Measurements from ENCODE around the gene PAFAH1B2. TPM values are rescaled to one million over a fixed set of nuclear protein-coding genes. Genes with fewer than 3 reads are reported as not detected.

PAFAH1B2 gene
- total and polyA plus RNA-seq, 10 of the 15 experiments (the other 5 are each of a cell fraction or from before 2014, with no cell fraction given) = 17.6 to 64.8 (median 47.6) TPM

DNA sequence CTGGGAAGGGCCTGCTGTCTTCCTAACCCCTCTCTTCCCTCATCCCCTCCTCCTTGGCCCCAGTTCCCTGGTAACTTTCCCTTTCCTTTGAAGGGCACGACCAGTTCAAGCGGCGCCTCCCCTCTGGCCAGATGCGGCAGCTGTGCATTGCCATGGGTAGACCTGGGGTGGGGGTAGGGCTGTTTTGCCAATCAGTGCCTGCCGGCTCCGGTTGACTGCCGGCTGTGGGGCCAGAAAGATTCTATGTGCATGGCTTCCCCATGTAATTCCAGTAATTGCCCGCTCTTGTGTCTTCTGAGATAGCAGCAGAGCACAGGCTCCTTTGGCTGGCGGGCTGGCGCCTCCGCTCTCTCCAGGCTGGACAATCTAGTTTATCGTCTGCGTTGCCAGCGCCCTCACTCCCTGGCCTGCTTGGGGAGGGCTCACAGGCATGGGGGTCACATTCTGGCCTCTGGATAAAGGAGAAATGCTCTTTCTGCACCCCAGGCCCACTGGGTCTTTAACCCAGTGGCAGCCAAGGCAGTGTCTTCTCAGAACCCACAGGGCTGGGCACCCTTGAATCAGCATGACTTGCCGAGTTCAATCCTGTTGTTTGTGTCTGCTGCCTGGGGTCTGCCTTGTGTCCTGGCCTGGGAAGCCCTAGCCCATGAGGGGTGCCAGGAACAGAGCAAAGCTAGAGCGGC is 43.9 kb downstream of the PAFAH1B2 start:
- DNase-seq (ENCODE audit: low read depth, low spot score) = no peak
- BruUV-seq (replicated peaks) = no TSS peak
- RAD21 ChIA-PET (ENCODE audit: unreplicated experiment) = interaction anchor here (2.1 kb wide), 1 partner anchor 8 kb away, joined by 6 read pairs; no protein-coding TSS in a partner anchor
- Histone ChIP-seq H3K4me3 (no peak overlapping the region), H3K36me3 (ENCODE audit: control insufficient read depth in 2 of 2, insufficient read depth in 2 of 2, low read length in 1 of 2) (peaks cover 6 to 7% of the 10 kb centered on the region in 2 experiments; a peak in 3 of 4 replicates), H3K79me2 (ENCODE audit: control insufficient read depth, insufficient read depth, low read length) (no peaks in the 10 kb centered on the region), H3K27me3 (replicated peaks in 1 of 2; ENCODE audit: control insufficient read depth in 2 of 2, insufficient read depth in 2 of 2, low read length in 1 of 2) (no peaks in the 10 kb centered on the region), H4K20me1 (ENCODE audit: control insufficient read depth, insufficient read depth) (no peaks in the 10 kb centered on the region), H2AFZ (ENCODE audit: control insufficient read depth, low read depth, low read length) (no peak overlapping the region), H3K27ac (ENCODE audit: control insufficient read depth, insufficient read depth) (no peak overlapping the region), H3K9me3 (replicated peaks; ENCODE audit: control insufficient read depth, insufficient read depth, low read length) (no peaks in the 10 kb centered on the region), H3K4me1 (ENCODE audit: control insufficient read depth, insufficient read depth, low read length) (peaks cover 36% of the 10 kb centered on the region), H3K9ac (ENCODE audit: control insufficient read depth, insufficient read depth, low read length) (no peak overlapping the region), H3K4me2 (ENCODE audit: control insufficient read depth, insufficient read depth) (no peak overlapping the region)
- ATAC-seq = no peak
- in situ Hi-C loops (cut with MboI) (no loop called here), intact Hi-C loops (cut with micrococcal nuclease; ENCODE audit: unreplicated experiment) (no loop called here)
- CTCF ChIA-PET = interaction anchor here (1.7 kb wide), 1 partner anchor 8 kb away, joined by 9 read pairs; no protein-coding TSS in a partner anchor
- no peak for FAIRE-seq
- SMC1A ChIA-PET (ENCODE audit: uncharacterized antibody, unreplicated experiment) = interaction anchor here (1.2 kb wide), 1 partner anchor 8 kb away, joined by 3 read pairs; no protein-coding TSS in a partner anchor
- no peak for TF ChIP-seq NRF1 (conservative IDR thresholded peaks at IDR 0.05; ENCODE audit: low read depth, low read length)
- no peak for TF ChIP-seq ASH2L (IDR thresholded peaks at IDR 0.05; ENCODE audit: borderline replicate concordance, low read depth)
- TF ChIP-seq NFIC (IDR thresholded peaks at IDR 0.05; ENCODE audit: low read depth, low read length) = no peak
- POLR2A ChIA-PET = interaction anchor here (3.3 kb wide), 1 partner anchor 9 kb away, joined by 14 read pairs; the partner anchor contains the start of gene SIDT2
- over 99% methylated on average over 15 of the region's 16 CpGs for WGBS (ENCODE audit: insufficient coverage, insufficient replicate concordance, low lambda C conversion rate, missing lambda C conversion rate)

DNA sequence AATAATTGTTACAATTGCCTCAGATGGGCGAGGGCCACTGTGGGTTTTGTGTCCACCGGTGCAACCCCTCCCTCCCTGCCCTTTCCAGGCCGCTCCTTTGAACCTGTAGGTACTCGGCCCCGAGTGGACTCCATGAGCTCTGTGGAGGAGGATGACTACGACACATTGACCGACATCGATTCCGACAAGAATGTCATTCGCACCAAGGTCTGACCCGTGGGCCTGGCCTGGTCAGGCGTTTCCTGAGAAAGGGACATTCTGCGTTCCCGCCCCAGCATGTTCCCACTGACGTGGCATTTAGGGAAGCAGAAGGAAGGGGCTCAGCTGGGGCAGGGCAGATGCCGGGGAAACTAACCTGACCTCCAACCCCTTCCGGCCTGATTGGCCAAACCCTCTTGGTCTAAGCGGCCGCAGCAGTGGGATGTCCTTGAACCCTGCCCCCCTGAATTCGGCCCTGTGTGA is 44.6 kb downstream of the PAFAH1B2 start:
- ChIA-PET SMC1A (ENCODE audit: uncharacterized antibody, unreplicated experiment) (interaction anchor here (0.7 to 1.2 kb wide), 3 partner anchors 9 to 208 kb away, joined by 3 to 4 read pairs (median 3); partner anchors contain the start of gene PCSK7), CTCF (interaction anchor here (1.7 kb wide), 1 partner anchor 8 kb away, joined by 9 read pairs; no protein-coding TSS in a partner anchor), POLR2A (interaction anchor here (3.3 kb wide), 1 partner anchor 9 kb away, joined by 14 read pairs; the partner anchor contains the start of gene SIDT2), RAD21 (ENCODE audit: unreplicated experiment) (interaction anchor here (2.1 kb wide), 1 partner anchor 9 kb away, joined by 6 read pairs; no protein-coding TSS in a partner anchor)
- H3K9me3 ChIP-seq (replicated peaks; ENCODE audit: control insufficient read depth, insufficient read depth, low read length) = no peaks in the 10 kb centered on the region
- peak overlapping the region; percentile 89 for H3K27ac ChIP-seq (ENCODE audit: control insufficient read depth, insufficient read depth)
- ATAC-seq (no peak), DNase-seq (ENCODE audit: low read depth, low spot score) (no peak), FAIRE-seq (no peak)
- no peaks in the 10 kb centered on the region for H4K20me1 ChIP-seq (ENCODE audit: control insufficient read depth, insufficient read depth)
- no peaks in the 10 kb centered on the region for H3K27me3 ChIP-seq (replicated peaks in 1 of 2; ENCODE audit: control insufficient read depth in 2 of 2, insufficient read depth in 2 of 2, low read length in 1 of 2)
- intact Hi-C loops (cut with micrococcal nuclease; ENCODE audit: unreplicated experiment) (no loop called here), in situ Hi-C loops (cut with MboI) (no loop called here)
- no peak overlapping the region for H3K4me3 ChIP-seq
- H3K4me1 ChIP-seq (ENCODE audit: control insufficient read depth, insufficient read depth, low read length) = peaks cover 36% of the 10 kb centered on the region
- peaks cover 6 to 8% of the 10 kb centered on the region in 2 experiments; a peak in 3 of 4 replicates for H3K36me3 ChIP-seq (ENCODE audit: control insufficient read depth in 2 of 2, insufficient read depth in 2 of 2, low read length in 1 of 2)
- no peak overlapping the region for H3K9ac ChIP-seq (ENCODE audit: control insufficient read depth, insufficient read depth, low read length)
- H3K79me2 ChIP-seq (ENCODE audit: control insufficient read depth, insufficient read depth, low read length) = no peaks in the 10 kb centered on the region
- 87% methylated on average over 15 of the region's 20 CpGs for WGBS (ENCODE audit: insufficient coverage, insufficient replicate concordance, low lambda C conversion rate, missing lambda C conversion rate)
- no peak overlapping the region for H3K4me2 ChIP-seq (ENCODE audit: control insufficient read depth, insufficient read depth)
- BruUV-seq (replicated peaks) = no TSS peak
- no peak overlapping the region for H2AFZ ChIP-seq (ENCODE audit: control insufficient read depth, low read depth, low read length)
- TF ChIP-seq STAT1 (conservative IDR thresholded peaks at IDR 0.05) (no peak), SIN3A (IDR thresholded peaks at IDR 0.05; ENCODE audit: low read depth, low read length) (no peak), LARP7 (IDR thresholded peaks at IDR 0.05) (no peak)
- TF ChIP-seq, protein P1, sequence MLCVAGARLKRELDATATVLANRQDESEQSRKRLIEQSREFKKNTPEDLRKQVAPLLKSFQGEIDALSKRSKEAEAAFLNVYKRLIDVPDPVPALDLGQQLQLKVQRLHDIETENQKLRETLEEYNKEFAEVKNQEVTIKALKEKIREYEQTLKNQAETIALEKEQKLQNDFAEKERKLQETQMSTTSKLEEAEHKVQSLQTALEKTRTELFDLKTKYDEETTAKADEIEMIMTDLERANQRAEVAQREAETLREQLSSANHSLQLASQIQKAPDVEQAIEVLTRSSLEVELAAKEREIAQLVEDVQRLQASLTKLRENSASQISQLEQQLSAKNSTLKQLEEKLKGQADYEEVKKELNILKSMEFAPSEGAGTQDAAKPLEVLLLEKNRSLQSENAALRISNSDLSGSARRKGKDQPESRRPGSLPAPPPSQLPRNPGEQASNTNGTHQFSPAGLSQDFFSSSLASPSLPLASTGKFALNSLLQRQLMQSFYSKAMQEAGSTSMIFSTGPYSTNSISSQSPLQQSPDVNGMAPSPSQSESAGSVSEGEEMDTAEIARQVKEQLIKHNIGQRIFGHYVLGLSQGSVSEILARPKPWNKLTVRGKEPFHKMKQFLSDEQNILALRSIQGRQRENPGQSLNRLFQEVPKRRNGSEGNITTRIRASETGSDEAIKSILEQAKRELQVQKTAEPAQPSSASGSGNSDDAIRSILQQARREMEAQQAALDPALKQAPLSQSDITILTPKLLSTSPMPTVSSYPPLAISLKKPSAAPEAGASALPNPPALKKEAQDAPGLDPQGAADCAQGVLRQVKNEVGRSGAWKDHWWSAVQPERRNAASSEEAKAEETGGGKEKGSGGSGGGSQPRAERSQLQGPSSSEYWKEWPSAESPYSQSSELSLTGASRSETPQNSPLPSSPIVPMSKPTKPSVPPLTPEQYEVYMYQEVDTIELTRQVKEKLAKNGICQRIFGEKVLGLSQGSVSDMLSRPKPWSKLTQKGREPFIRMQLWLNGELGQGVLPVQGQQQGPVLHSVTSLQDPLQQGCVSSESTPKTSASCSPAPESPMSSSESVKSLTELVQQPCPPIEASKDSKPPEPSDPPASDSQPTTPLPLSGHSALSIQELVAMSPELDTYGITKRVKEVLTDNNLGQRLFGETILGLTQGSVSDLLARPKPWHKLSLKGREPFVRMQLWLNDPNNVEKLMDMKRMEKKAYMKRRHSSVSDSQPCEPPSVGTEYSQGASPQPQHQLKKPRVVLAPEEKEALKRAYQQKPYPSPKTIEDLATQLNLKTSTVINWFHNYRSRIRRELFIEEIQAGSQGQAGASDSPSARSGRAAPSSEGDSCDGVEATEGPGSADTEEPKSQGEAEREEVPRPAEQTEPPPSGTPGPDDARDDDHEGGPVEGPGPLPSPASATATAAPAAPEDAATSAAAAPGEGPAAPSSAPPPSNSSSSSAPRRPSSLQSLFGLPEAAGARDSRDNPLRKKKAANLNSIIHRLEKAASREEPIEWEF (IDR thresholded peaks at IDR 0.05; ENCODE audit: insufficient replicate concordance, low read depth, low read length) = no peak
- TF ChIP-seq, protein P2, sequence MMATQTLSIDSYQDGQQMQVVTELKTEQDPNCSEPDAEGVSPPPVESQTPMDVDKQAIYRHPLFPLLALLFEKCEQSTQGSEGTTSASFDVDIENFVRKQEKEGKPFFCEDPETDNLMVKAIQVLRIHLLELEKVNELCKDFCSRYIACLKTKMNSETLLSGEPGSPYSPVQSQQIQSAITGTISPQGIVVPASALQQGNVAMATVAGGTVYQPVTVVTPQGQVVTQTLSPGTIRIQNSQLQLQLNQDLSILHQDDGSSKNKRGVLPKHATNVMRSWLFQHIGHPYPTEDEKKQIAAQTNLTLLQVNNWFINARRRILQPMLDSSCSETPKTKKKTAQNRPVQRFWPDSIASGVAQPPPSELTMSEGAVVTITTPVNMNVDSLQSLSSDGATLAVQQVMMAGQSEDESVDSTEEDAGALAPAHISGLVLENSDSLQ (IDR thresholded peaks at IDR 0.05) = no peak
